Chondrocyte (in vitro differentiated cells): ENCODE results near the gene ARPC1A. TPM values are rescaled to one million over a fixed set of nuclear protein-coding genes. Genes with fewer than 3 reads are reported as not detected.
"Not testable (repeated sequence)": the region's sequence is repeated elsewhere in the genome, so short reads cannot be mapped to it uniquely, and the experiment has no call there.

Experiments used
- DNase-seq: peaks from one replicate; pipeline ENCODE4 v3.0.0; 2021; ENCODE audit warnings: mixed read lengths, low spot score
- H3K27ac Mint-ChIP-seq: one replicate; pipeline ENCODE4 v1.8.0; 2021; ENCODE audit warnings: mild to moderate bottlenecking, moderate library complexity, mixed read lengths; ENCODE audit not compliant: unreplicated experiment
- H3K27me3 Mint-ChIP-seq: 2 replicates; pipeline ENCODE4 v1.8.0; 2021; ENCODE audit warnings: low read depth, mixed read lengths
- H3K36me3 Mint-ChIP-seq: 2 replicates; pipeline ENCODE4 v1.8.0; 2021; ENCODE audit warnings: low read depth, mixed read lengths
- H3K4me1 Mint-ChIP-seq: 2 replicates; pipeline ENCODE4 v1.8.0; 2021; ENCODE audit warnings: low read depth, mild to moderate bottlenecking, mixed read lengths
- H3K4me3 Mint-ChIP-seq: one replicate; pipeline ENCODE4 v1.8.0; 2021; ENCODE audit warnings: mild to moderate bottlenecking, moderate library complexity, mixed read lengths; ENCODE audit not compliant: unreplicated experiment
- H3K9me3 Mint-ChIP-seq: 2 replicates; pipeline ENCODE4 v1.8.0; 2021; ENCODE audit warnings: low read depth, mixed read lengths
- CTCF ChIP-seq: fragments of 200-600 bp; sonication (generic); IDR thresholded peaks from 2 replicates; pipeline ENCODE4 v1.5.0; 2021; ENCODE audit warnings: antibody characterized with exemption, mild to moderate bottlenecking, moderate library complexity
- total RNA-seq: library from RNA; stranded (reverse); gene quantifications from 3 replicates; pipeline ENCODE4 v1.2.1, GENCODE V29; 2021

ARPC1A gene
- total RNA-seq, 1 donor from 2014 or later, result 104 TPM

GRCh38 chr7:99379043-99379577 is 53.4 kb downstream of the ARPC1A start:
- peaks cover 29% of the 10 kb centered on the region for H3K4me1 Mint-ChIP-seq
- DNase-seq, result no peak
- peak overlapping the region; percentile 9 for H3K4me3 Mint-ChIP-seq
- no peaks in the 10 kb centered on the region for H3K27me3 Mint-ChIP-seq
- H3K9me3 Mint-ChIP-seq, result no peaks in the 10 kb centered on the region
- TF ChIP-seq CTCF, result no peak
- H3K27ac Mint-ChIP-seq, result peak overlapping the region; percentile 84
- H3K36me3 Mint-ChIP-seq, result peaks cover 4% of the 10 kb centered on the region

DNA sequence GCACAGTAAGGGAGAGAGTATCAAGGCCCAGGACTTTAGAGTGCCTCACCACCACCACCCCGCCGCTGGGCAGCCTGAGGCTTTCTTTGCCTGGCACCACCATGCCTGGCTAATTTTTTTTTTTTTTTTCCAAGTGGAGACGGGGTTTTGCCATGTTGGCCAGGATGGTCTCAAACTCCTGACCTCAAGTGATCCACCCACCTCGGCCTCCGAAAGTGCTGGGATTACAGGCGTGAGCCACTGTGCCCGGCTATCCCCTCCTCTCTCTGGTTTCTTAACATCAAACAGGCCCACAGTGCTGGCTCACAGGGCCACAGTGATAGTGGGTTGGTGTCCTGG is 54.0 kb downstream of the ARPC1A start:
- Mint-ChIP-seq H3K27ac (peak overlapping the region; percentile 84), H3K4me1 (peaks cover 29% of the 10 kb centered on the region), H3K4me3 (peak overlapping the region; percentile 48)
- H3K36me3 Mint-ChIP-seq, H3K27me3 Mint-ChIP-seq, DNase-seq, H3K9me3 Mint-ChIP-seq: not testable (repeated sequence)

GRCh38 chr7:99380032-99380822 is 54.5 kb downstream of the ARPC1A start:
- no peaks in the 10 kb centered on the region for H3K9me3 Mint-ChIP-seq
- H3K4me1 Mint-ChIP-seq, result peaks cover 29% of the 10 kb centered on the region
- peaks cover 4% of the 10 kb centered on the region for H3K36me3 Mint-ChIP-seq
- H3K27me3 Mint-ChIP-seq, result no peaks in the 10 kb centered on the region
- peak overlapping the region; percentile 48 for H3K4me3 Mint-ChIP-seq
- H3K27ac Mint-ChIP-seq, result peak overlapping the region; percentile 84
- DNase-seq, result no peak
- no peak for TF ChIP-seq CTCF

DNA sequence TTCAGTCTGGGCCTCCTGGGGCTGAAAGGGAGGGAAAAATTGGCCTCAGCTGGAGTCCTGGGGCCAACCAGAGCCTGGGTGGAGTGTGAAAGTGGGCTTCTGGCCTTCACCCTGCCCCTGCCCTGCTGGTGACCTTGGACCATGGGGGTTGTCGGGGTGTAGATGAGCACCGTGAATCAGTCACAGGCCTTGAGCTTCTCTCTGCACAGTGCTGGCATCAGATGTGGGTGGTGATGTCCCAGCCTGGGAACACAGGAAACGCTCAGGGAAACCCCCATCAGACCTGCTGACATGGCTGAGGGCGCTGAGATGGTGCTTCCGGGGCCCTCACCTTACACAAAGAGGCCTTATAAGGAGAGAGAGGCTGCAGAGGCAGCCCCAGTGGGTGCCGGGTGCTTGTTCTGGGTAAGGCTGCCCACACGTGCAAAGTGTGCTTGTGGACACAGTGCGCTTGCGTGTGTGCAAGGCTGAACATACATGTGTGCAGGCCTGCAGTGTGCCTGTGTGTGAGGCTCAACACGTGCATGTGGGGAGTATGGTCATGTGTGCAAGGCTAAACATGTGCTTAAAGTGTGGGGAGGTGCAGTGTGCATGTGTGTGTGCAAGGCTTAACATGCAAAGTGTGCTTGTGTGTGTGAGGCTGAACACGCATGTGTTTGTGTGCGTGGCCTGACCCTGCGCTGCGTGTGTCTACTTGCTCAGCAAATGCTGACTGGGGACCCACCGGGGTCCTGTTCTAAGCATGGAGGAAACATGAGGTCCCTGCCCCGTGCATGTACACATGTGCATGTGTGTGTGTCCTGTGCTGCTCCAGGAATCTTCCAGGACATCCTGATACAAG is 55.3 kb downstream of the ARPC1A start:
- TF ChIP-seq CTCF, result no peak
- Mint-ChIP-seq H3K27me3 (no peaks in the 10 kb centered on the region), H3K36me3 (peaks cover 5% of the 10 kb centered on the region), H3K4me1 (peaks cover 29% of the 10 kb centered on the region), H3K4me3 (no peak overlapping the region), H3K27ac (peak overlapping the region; percentile 76), H3K9me3 (no peaks in the 10 kb centered on the region)
- no peak for DNase-seq

DNA sequence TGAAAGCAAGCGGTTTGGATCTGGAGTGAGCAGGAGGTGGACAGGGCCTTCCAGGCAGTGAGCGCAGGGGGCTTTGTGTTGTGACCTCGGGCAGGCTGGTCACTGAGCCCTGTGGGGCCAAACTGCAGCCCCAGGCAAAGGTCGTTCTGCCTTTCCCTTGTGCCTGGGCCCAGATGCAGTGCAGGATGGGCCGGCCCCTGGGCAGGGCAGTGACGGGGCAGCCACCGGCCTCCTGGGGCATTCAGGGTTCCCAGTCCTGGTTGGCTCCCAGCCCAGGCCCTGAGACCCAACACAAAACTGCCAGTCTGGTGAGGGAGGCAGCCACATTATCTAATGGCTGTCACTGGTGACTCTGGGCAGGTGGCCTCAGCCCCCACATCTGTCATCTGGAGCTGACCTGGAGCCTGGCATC is 56.0 kb downstream of the ARPC1A start:
- no peak overlapping the region for H3K4me3 Mint-ChIP-seq
- no peak overlapping the region for H3K27ac Mint-ChIP-seq
- H3K36me3 Mint-ChIP-seq, result peaks cover 6% of the 10 kb centered on the region
- peaks cover 29% of the 10 kb centered on the region for H3K4me1 Mint-ChIP-seq
- DNase-seq, result no peak
- H3K27me3 Mint-ChIP-seq, result no peaks in the 10 kb centered on the region
- no peak for TF ChIP-seq CTCF
- H3K9me3 Mint-ChIP-seq, result no peaks in the 10 kb centered on the region
